HL-60 (cell line): Measurements from ENCODE around the gene YJEFN3.

ENCODE experiments used
- CTCF ChIP-seq: IDR thresholded peaks from one replicate; pipeline ENCODE4 v1.5.1; 2011; ENCODE audit warnings: low read length, control low read depth, inconsistent platforms; ENCODE audit not compliant: insufficient read depth
- POLR2AphosphoS5 ChIP-seq: IDR thresholded peaks from 2 replicates; pipeline ENCODE4 v1.6.1; 2012; ENCODE audit warnings: low read depth
- SPI1 ChIP-seq: IDR thresholded peaks from 2 replicates; pipeline ENCODE4 v1.6.1; 2012; ENCODE audit warnings: low read depth, mild to moderate bottlenecking, borderline replicate concordance

- no peak for TF ChIP-seq CTCF
- no peak for TF ChIP-seq POLR2AphosphoS5
- no peak for TF ChIP-seq SPI1
Measured at GRCh38 chr19:19493841-19494546, 34.7 kb upstream of the YJEFN3 start.
